RWPE2 (cell line): Measurements from ENCODE around the gene GBA2.

Source experiments
- ATAC-seq: fragments of 200-7000 bp; cut with Tn5 transposase; 3 replicates; pipeline ENCODE4 v1.9.1; 2021; ENCODE audit warnings: low read depth
- DNase-seq: peaks from one replicate; pipeline ENCODE4 v3.0.0-alpha.2; 2020; ENCODE audit warnings: low spot score
- H3K27ac ChIP-seq: fragments of 450-650 bp; 2 replicates; pipeline ENCODE4 v1.5.1; 2017; ENCODE audit warnings: mild to moderate bottlenecking; ENCODE audit not compliant: poor library complexity, severe bottlenecking
- H3K27me3 ChIP-seq: fragments of 250-450 bp; sonication (Bioruptor Pico); 2 replicates; pipeline ENCODE4 v1.5.1; 2021; ENCODE audit warnings: mild to moderate bottlenecking, moderate library complexity; ENCODE audit not compliant: insufficient read depth, poor library complexity, severe bottlenecking
- H3K36me3 ChIP-seq: fragments of 250-450 bp; sonication (Bioruptor Pico); 2 replicates; pipeline ENCODE4 v1.5.1; 2020; ENCODE audit warnings: low read depth, mild to moderate bottlenecking, moderate library complexity
- H3K4me1 ChIP-seq: fragments of 250-450 bp; sonication (Bioruptor Pico); 2 replicates; pipeline ENCODE4 v1.5.1; 2021; ENCODE audit warnings: mild to moderate bottlenecking, moderate library complexity; ENCODE audit not compliant: insufficient read depth, poor library complexity, severe bottlenecking
- H3K4me3 ChIP-seq: fragments of 250-450 bp; sonication (Bioruptor Pico); 2 replicates; pipeline ENCODE4 v1.5.1; 2021; ENCODE audit warnings: mild to moderate bottlenecking, moderate library complexity; ENCODE audit not compliant: severe bottlenecking
- H3K9me3 ChIP-seq: fragments of 250-450 bp; sonication (Bioruptor Pico); 2 replicates; pipeline ENCODE4 v1.5.1; 2021; ENCODE audit warnings: mild to moderate bottlenecking, moderate library complexity; ENCODE audit not compliant: severe bottlenecking
- CTCF ChIP-seq: fragments of 450-650 bp; IDR thresholded peaks from one replicate; pipeline ENCODE4 v1.5.1; 2017; ENCODE audit warnings: mild to moderate bottlenecking, moderate library complexity; ENCODE audit not compliant: poor library complexity, severe bottlenecking

The GBA2 gene

GRCh38 chr9:35703906-35704672 is 44.9 kb downstream of the GBA2 start:
- no peak for DNase-seq
- H3K9me3 ChIP-seq: no peaks in the 10 kb centered on the region
- TF ChIP-seq CTCF: no peak
- no peaks in the 10 kb centered on the region for H3K27me3 ChIP-seq
- peaks cover 100% of the 10 kb centered on the region for H3K36me3 ChIP-seq
- no peak for ATAC-seq
- no peaks in the 10 kb centered on the region for H3K4me1 ChIP-seq
- no peak overlapping the region for H3K4me3 ChIP-seq
- no peak overlapping the region for H3K27ac ChIP-seq

- no peaks in the 10 kb centered on the region for H3K27me3 ChIP-seq
- no peaks in the 10 kb centered on the region for H3K4me1 ChIP-seq
Measured at GRCh38 chr9:35702696-35703095, 46.3 kb downstream of the GBA2 start.

GRCh38 chr9:35700942-35701341 is 48.1 kb downstream of the GBA2 start:
- ATAC-seq: no peak
- peaks cover 99% of the 10 kb centered on the region for H3K36me3 ChIP-seq
- no peak overlapping the region for H3K4me3 ChIP-seq
- no peaks in the 10 kb centered on the region for H3K9me3 ChIP-seq
- no peaks in the 10 kb centered on the region for H3K27me3 ChIP-seq
- no peak for TF ChIP-seq CTCF
- H3K27ac ChIP-seq: no peak overlapping the region
- DNase-seq: no peak
- H3K4me1 ChIP-seq: no peaks in the 10 kb centered on the region

More at GRCh38 chr9:35702696-35703095, 46.3 kb downstream of the GBA2 start:
- Histone ChIP-seq H3K4me3 (no peak overlapping the region), H3K27ac (no peak overlapping the region), H3K9me3 (no peaks in the 10 kb centered on the region), H3K36me3 (peaks cover 100% of the 10 kb centered on the region)
- no peak for TF ChIP-seq CTCF
- ATAC-seq (no peak), DNase-seq (no peak)

GRCh38 chr9:35700031-35700430 is 49.0 kb downstream of the GBA2 start:
- peaks cover 94% of the 10 kb centered on the region for H3K36me3 ChIP-seq
- H3K27me3 ChIP-seq: no peaks in the 10 kb centered on the region
- H3K9me3 ChIP-seq: no peaks in the 10 kb centered on the region
- ATAC-seq: no peak
- H3K4me1 ChIP-seq: no peaks in the 10 kb centered on the region
- no peak for TF ChIP-seq CTCF
- no peak overlapping the region for H3K4me3 ChIP-seq
- DNase-seq: no peak
- no peak overlapping the region for H3K27ac ChIP-seq

- Histone ChIP-seq H3K27me3 (no peaks in the 10 kb centered on the region), H3K4me3 (no peak overlapping the region), H3K9me3 (no peaks in the 10 kb centered on the region), H3K4me1 (no peaks in the 10 kb centered on the region), H3K27ac (no peak overlapping the region), H3K36me3 (peaks cover 76% of the 10 kb centered on the region)
- no peak for ATAC-seq
- TF ChIP-seq CTCF: no peak
- no peak for DNase-seq
Measured at GRCh38 chr9:35698231-35698630, 50.8 kb downstream of the GBA2 start.
